Activated CD4-positive, alpha-beta T cell treated with anti-CD3 and anti-CD28 coated beads, Interleukin-2, amount 50 U/mL, for 24 hours (primary cell): ENCODE data around the gene CAPN8.

Experiments used
- DNase-seq, 2 donors: peaks; one replicate each; pipeline ENCODE4 v3.0.0-alpha.2; 2020; ENCODE audit warnings: low read depth in 1 of 2, low spot score in 1 of 2

The CAPN8 gene

DNA sequence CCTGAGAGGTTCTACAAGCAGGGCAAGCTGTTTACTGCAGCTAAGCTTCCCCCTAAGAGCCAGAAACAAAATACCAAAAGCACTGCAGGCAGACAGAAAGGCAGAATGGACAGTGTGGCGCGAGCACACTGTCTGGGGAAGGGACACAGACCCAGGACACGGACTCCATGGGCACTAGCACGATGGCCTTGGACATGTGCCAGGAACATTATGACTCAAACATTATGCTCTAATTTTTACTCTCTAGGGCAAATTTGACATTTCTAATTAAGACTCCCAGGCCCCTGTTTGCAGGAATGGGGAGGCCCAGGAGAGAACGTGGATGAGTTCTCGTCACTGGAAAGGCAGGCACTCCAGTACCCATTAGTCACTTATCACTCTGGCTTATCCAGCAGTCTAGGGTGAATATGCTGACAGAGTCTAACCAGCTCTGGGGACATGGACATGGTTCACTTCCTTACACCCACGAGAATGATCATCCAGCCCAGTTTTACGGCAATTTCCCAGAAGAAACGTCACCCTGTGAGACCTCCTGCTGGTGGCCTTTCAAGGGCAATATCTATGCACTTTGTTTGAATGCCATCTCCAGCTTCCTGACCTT, 45.1 kb downstream of the CAPN8 start:
- DNase-seq: no peak

DNA sequence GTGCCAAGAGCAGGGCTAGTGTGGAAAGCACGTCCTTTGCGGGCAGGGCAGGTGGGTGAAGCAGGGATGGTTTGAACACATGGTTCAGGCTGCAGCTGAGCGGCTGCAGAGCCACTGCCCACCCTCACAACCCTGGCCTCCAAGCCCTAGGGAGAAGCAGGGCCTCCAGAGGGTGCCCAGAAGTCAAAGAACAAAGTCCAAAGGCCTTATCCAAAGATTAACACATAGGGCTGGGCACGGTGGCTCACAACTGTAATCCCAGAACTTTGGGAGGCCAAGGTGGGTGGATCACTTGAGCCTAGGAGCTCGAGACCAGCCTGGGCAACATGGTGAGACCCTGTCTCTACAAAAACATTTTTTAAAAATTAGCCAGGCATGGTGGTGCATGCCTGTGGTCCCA, 46.8 kb downstream of the CAPN8 start:
- no peak for DNase-seq

DNA sequence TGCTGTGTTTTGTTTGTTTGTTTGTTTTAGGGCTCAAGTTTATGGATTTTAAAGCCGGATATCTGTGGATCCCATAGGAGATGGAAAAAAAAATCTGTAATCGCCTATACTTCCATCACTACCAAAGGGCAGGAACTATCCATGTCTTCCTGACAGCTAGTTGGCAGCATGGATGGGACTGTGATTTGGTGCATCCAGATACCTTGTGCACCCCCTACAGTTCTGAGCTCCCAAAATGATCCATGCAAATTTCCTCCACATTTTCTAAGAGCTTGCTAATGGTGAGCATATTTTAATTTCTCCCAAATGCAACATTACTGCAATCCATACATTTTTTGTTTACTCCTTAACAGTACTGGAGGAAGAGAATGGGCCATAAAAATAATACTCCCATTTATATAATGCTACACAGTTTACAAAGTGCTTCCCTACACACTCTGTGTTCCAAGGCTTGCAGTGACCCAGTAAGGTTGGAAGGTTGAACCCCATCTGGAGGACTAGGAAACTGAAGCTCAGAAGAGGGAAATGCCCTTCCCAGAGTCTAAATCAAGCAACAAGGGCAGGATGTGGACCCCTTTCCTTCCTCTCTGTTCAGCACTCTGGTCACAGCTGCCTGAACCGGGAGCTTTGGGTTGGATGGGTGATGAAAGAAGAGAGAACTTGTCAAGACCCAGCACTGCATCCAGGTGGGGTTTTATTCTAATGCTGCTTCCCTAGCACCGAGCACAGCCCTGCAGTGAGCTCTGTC, 48.0 kb downstream of the CAPN8 start:
- DNase-seq: no peak

DNA sequence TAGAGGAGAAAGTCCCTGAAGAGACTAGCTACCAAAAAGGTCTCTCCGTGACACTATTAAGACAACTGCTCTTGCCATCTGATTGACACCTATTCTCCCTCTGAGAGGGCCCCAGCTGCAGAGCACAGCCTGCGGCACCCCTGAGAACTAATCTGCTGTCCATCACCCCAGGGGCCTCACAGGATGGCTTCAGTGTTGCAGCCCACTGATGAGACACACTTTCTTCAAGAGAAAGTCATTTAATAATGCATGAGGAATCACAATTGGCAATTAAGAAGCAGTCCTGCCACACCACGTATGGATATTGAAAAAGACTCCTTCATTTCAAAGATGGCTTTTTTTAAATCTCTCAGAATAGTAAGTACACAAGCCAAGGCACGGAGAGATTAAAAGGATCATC, 48.9 kb downstream of the CAPN8 start:
- DNase-seq: no peak

DNA sequence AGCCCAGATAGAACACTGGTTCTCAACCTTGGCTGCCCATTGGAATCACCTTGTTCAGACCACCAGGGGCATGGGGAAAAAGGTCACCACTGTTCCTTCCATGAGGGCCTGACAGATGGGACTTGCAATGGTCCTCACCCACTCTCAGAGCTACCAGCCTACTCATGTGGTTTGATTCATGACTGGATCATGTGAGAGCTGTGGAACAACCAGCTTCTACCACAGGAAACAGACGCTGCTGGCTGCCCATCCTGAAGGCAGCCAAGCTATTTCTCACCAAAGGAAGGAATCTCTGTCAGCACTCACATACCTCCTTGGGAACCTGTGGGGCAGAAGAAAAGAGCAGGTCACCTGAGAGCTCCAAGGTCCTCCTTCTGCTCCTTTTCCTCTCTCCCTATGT, 53.6 kb downstream of the CAPN8 start:
- DNase-seq: no peak

DNA sequence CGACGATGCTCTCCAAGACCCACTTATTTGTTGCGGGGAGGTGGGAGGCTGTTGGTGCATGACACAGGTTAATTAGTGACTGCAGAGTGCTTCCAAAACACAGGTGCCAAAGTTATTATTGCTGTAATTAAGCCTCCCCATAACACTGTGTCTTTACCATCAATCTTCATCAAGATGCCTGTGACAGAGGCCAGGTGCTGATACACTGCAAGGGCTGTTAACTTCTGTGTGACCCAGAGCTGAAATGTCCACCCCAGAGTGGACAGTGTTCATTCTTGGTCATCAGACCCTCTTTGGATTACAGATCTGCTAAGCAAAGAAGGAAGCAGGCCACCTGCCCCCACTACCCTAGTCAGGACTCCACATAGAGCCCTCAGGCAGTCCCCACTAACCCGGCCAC, 55.5 kb downstream of the CAPN8 start:
- DNase-seq: no peak

DNA sequence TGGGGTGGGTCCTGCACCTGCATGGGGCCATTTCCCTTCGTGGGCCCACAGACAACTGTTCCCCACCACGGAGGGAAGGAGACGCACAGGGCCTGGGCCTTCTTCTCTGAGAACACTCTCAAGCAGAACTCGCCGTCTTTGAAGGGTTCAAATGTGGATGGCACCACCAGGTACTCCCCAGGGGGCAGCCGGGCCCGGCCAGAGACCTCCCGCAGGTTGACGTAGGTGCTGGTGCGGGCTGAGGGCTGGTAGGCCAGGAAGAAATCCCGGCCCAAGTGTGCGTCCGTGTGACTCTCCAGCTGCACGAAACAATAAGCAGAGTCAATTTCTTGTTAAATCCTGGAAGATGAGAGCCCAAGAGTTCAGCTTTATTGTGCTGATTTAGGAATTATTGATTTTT, 56.4 kb downstream of the CAPN8 start:
- no peak for DNase-seq

DNA sequence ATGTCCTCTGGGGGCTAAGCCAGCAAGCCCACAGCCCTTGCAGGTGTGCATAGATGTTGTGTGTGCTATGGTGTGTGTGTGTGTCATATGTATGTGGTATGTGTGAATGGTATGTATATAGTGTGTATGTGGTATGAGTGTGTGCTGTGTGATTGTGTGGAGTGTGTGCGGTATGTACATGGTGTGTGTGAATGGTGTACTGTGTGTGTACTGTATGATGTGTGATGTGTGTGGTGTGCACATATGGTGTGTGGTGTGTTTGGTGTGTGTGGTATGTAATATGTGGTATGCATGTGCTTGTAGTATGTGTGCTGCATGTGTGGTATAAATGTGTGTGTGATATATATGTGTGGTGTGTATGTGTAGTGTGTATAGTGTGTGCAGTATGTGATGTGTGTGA, 107.0 kb downstream of the CAPN8 start:
- no peak for DNase-seq

DNA sequence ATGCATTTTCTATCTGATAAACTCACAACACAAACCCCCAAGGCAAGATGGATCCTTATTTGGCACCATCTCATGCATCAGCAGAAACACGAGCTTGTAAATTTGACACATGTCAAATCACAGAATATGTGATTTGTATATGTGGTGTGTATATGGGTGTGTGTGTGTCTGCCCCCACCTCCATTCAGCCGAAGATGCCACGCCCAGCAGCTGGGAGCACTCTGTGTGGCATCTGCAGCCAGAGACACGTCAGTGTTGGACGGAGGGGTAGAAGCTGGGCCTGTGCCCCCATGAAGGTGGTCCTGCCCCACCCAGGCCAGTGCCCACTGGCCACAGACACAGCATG, 108.4 kb downstream of the CAPN8 start:
- DNase-seq: no peak

DNA sequence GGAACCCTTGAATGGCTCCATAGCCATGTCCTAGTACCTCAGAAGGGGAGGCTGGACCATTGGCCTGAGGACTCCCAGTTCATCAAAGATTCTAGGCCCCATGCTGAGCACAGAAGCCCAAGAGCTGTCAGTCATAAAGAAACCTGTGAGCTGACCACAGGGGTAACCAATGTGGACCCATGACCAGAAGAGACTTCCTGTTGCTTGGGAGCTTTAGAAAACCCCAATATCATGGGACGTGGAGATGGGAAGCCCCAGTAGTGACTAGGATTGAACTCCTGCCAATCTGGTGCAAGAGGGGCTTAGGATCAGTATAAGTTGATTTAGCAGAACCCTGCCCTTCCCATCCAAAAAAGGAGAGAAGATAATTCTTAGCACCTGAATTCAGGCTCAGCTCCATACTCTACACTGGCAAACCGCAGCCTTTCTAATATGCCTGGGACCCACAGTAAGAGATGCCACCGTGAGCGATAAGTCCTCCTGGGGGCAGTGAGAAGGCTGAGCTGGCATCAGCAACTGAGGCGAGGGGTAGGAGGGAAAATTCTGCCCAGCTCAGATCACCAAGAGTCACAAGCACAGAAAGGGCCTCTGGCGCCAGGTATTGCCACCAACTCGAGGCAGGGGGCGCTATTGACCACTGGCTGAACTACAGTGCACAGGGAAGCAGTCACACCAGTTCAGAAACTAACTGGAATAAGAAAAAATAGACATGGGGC, 108.9 kb downstream of the CAPN8 start:
- no peak for DNase-seq

DNA sequence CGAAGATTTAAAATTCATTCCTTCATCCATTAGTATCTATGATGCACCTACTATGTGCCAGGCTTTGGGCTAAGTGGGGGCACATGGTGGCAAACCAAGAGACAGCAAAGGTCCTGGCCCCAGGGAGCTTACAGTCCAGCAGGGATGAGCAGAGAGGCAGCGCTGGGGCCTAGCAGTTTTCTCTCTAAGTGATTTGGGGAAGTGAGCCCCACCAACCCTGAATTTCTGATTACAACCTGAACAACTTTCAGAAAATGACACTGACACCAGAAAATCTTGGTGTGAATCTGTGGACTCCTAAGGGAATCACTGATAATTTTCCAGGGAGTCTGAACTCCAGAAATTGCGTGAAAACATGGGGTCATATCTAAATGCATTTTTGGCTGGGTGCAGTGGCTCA, 111.5 kb downstream of the CAPN8 start:
- DNase-seq: no peak

DNA sequence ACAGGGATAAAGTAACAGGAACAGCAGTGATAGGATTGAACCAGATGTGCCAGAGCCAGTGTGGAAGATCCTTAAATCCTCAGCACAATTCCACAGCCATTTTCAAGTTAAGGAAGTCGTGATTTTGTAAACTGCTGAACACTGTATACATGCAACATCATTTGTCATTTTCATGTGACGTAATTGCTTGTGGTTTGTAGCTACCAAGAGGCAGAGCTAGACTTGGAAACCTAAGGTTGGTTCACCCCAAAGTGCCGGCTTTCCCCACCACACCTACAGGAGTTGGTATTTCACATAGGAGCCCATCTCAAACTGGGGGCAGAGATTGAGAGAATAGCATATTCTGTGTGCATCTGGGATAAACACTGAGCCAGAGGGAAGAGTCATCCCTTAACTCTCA, 113.9 kb downstream of the CAPN8 start:
- DNase-seq: no peak

DNA sequence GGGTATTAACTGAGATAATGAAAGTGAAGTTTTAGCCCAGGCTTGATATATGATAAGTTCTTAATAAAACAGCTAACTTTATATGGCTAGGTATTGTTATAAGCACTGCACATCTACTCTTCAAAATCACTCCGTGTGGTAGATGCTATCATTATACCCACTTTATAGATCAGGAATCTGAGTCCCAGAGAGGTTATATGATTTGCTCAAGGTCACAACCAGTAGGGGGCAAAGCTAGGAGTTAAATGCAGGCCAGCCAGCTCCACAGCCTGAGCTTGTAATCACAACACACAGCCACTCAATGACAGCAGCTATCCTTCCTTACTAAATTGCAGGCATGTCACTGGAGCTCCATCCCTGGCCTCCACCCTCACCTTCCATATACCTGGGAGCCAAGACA, 115.8 kb downstream of the CAPN8 start:
- DNase-seq: no peak

DNA sequence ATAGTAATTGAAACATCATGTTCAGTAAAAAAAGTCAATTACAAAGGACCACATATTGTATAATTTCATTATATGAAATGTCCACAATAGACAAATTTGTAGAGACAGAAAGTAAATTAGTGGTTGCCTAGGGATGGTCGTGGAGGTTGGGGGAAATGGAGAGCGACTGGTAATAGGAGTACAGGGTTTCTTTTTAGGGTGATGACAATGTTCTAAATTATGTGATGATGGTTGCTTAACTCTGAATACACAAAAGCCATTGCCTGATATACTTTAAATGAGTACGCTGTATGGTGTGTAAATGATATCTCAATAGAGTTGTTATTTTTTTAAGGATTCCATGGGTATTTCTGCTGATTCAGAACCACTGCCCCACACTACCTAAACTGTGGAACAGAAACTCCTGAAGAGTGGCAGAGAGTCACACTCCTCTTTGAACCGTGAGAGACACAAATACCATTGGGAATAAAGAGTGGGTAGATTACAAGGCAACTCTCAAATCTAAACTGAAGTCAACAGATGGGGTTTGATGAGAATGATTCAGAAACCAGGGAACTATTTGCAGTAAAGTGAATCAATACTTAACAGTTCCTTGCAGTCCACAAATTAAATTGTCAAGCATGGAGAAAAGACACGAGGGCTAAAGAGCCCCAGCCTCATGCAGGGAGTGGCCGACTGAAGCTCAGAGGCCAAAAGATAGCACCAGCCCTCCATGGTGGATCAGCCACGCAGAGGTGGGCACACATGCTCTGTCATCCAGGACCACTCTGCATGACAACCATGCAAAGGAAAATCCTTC, 118.0 kb downstream of the CAPN8 start:
- DNase-seq: no peak

DNA sequence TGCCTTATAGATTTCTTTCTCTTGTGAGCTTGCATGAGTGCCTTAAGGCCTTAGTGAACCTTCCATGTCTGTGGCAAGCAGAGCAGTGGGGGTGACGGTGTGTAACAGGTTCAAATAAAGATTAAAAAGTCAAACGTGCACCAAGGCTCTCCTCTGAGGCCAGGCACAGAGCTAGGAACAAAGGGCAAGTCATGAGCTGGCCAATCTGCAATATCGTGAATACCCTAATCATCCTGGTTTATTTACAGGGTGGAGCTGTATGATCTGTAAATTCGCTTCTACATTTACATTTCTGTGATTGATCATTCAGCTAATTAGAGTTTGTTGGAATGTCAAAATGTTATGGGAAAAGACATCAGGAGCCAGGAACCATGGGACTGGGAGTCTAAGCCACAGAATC, 120.2 kb downstream of the CAPN8 start:
- no peak for DNase-seq

DNA sequence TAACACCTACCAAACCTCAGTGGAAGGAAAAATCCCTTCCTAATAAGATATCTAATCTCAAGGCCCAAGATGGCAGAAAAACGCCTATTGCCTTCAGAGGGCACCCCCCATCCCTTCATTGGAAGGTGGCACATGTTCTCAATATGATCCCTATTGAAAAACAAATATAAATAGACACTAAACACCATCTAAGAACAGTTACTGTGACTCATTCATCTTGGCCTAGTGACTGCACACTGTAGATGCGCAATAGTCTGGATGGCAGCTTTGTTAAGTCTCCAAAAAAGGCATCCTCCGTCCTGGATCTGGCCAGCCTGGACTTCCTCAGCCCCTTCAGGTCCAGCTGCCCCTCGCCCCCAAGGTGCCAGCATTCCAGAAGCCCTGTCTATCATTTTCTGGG, 121.9 kb downstream of the CAPN8 start:
- DNase-seq: no peak

DNA sequence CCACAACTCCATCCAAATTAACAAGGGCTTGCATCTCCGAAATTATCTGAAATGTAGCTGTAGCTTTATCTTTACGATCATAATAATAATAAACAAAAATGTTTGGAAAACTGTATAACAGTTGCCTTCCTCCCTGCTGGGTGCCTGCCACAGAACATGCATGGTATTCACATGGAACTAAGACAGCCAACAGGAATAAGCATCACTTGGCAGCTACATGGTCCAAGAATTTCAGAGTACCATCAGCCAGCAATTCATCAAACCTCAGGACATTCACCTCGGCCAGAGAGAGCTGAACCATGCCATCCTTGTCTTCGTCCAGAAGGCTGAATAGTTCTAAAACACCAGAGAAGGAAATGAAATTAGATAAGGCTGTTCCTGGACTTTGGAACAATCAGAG, 122.7 kb downstream of the CAPN8 start:
- DNase-seq: no peak

DNA sequence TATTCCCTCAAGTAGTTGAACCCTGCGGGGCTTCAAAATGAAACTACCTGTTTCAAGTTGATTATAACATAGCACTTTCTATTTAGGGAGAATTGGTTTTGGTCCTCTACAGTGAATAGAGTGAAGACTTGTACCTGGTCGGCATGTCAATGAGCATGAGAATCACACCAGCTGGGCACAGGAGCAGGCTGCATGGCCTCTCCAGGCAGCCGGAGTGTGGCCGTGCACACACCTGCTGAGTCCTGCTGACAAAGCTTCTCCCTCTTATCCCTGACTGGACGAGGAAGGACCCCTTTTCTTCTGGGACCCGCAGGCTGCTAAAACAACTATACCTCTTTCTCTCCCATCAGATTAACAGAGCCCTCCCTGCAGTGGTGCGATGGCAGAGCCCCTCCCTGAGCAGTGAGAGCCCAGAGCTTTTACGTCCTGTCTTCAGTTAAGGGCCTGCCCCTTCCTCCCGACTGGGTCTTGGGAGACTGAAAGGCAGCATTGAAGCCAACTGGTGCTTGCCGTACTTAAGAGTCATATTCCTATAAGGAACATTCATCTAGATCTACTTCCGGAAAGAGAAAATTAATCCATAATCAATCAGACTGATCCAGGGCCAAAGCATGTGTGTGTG, 124.9 kb downstream of the CAPN8 start:
- no peak for DNase-seq

DNA sequence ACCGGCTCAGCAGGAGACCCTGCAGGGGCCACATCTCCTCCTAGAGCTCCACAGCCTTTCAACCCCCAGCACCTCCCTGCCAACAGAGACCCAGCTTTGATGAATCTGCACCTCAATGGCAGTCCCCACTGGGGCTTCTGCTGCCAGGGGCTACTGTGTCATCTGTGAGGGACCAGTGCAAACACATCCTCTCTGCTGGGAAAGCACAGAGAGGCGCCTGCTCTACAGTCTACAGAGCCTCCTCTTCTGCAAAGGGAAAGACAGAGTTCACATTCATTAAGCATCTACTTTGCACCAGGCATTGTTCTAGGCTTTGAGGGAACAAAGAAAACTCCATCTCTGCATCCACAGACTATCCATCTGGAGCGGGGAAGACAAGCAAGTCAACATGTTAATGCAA, 125.8 kb downstream of the CAPN8 start:
- DNase-seq: no peak

DNA sequence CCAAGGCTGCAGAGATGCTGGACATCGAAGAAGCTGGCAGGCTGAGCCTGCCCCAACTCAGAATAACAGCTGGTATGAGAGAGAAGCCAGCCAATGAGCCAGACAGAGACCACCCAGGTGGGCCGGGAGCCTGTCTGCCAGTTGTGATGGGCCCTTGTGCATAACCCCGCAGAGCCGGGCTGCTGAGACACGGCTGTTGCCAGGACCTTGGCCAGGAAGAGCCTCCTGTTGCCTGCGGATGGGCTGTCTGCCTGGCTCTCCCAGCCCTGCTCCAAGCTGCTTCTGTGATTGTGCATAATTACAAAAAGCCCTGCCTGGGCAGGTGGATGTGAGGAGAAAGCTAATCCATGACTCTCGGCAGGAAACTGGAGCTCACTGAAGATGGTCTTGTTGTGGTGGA, 126.5 kb downstream of the CAPN8 start:
- DNase-seq: no peak

DNA sequence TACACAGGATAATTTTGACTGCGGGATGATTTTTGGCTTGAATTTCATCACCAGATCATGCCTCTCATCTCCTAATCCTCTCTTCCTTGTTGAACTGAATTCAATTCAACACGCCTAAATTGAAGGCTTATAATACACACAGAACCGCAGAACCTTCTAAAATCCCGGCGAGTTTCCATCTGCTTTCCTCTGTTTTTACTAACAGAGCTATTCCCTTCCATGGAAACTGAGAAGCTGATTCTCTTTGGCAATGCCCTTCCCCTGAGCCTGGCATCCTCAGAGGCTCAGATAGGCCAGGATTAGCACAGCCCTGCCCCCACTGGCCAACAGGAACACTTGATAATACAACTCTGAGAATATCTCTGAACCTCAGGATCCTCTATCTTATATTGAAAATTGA, 130.2 kb downstream of the CAPN8 start:
- no peak for DNase-seq
